ENCODE results near the gene CIRBP.

CIRBP gene

DNA sequence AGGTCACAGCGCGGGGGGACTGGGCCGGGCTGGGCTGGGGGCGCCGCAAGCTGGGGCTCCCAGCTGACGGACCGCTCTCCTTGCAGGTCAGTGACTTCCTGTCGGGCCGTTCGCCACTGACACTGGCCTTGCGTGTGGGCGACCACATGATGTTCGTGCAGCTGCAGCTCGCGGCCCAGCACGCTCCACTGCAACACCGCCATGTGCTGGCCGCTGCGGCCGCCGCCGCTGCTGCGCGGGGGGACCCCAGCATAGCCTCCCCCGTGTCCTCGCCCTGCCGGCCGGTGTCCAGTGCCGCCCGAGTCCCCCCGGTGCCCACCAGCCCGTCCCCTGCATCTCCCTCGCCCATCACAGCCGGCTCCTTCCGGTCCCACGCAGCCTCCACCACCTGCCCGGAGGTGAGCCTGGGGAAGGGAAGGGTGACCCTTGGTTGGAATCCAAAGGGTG is 15.0 kb upstream of the CIRBP start:
- Histone ChIP-seq H3K4me3 (ENCODE audit: low read length) (no peak overlapping the region), H3K4me2 (ENCODE audit: low read length) (no peak overlapping the region), H3K9me3 (ENCODE audit: control insufficient read depth, insufficient read depth, low read length) (no peaks in the 10 kb centered on the region), H3K27me3 (ENCODE audit: control insufficient read depth, low read length) (no peaks in the 10 kb centered on the region), H3K79me2 (ENCODE audit: control insufficient read depth, low read length) (peaks cover 72% of the 10 kb centered on the region), H3F3A (ENCODE audit: control insufficient read depth, insufficient read depth) (peaks cover 35% of the 10 kb centered on the region), H3K9me2 (replicated peaks; ENCODE audit: control insufficient read depth, low read length) (no peaks in the 10 kb centered on the region), H3K27ac (ENCODE audit: low read depth, low read length) (no peak overlapping the region), H4K20me1 (ENCODE audit: control insufficient read depth, insufficient read depth, low read depth, low read length) (peaks cover 11% of the 10 kb centered on the region; the same call in 1 of the 2 replicates), H3K36me3 (ENCODE audit: control insufficient read depth, low read length) (peaks cover 82% of the 10 kb centered on the region), H3K4me1 (ENCODE audit: control insufficient read depth, low read length) (peaks cover 75% of the 10 kb centered on the region)
- TF ChIP-seq, protein P1, sequence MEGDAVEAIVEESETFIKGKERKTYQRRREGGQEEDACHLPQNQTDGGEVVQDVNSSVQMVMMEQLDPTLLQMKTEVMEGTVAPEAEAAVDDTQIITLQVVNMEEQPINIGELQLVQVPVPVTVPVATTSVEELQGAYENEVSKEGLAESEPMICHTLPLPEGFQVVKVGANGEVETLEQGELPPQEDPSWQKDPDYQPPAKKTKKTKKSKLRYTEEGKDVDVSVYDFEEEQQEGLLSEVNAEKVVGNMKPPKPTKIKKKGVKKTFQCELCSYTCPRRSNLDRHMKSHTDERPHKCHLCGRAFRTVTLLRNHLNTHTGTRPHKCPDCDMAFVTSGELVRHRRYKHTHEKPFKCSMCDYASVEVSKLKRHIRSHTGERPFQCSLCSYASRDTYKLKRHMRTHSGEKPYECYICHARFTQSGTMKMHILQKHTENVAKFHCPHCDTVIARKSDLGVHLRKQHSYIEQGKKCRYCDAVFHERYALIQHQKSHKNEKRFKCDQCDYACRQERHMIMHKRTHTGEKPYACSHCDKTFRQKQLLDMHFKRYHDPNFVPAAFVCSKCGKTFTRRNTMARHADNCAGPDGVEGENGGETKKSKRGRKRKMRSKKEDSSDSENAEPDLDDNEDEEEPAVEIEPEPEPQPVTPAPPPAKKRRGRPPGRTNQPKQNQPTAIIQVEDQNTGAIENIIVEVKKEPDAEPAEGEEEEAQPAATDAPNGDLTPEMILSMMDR (IDR thresholded peaks at IDR 0.05; ENCODE audit: low read depth, low read length, poor library complexity, severe bottlenecking): no peak
- no peak for TF ChIP-seq EZH2phosphoT487 (IDR thresholded peaks at IDR 0.05; ENCODE audit: borderline replicate concordance, low read length)

DNA sequence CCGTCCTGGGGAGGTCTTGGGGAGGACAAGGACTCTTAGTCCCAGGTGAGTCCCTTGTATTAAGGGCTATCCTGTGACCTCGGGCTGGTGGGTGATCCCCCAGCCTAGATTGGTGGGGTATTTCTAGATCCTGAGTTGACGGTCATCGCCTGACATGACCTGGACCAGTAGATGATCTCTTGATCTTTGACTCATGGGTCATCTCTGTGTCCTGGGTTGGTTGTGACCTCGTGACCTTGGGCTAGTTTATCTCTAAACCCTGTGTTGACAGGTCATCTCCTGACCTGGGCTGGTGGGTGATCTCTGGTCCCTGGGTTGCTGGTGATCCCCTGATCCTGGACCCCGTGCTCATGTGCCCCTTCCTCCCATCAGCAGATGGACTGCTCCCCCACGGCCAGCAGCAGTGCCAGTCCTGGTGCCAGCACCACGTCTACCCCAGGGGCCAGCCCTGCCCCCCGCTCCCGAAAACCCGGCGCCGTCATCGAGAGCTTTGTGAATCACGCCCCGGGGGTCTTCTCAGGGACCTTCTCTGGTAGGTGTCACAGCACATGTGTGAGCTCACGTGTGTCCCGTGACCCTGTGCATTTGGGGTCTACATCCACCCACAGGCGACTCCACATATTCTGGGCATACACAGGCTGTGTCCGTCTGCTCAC is 14.5 kb upstream of the CIRBP start:
- peaks cover 38% of the 10 kb centered on the region for H3F3A ChIP-seq (ENCODE audit: control insufficient read depth, insufficient read depth)
- peaks cover 86% of the 10 kb centered on the region for H3K36me3 ChIP-seq (ENCODE audit: control insufficient read depth, low read length)
- peaks cover 80% of the 10 kb centered on the region for H3K4me1 ChIP-seq (ENCODE audit: control insufficient read depth, low read length)
- peaks cover 11% of the 10 kb centered on the region; the same call in 1 of the 2 replicates for H4K20me1 ChIP-seq (ENCODE audit: control insufficient read depth, insufficient read depth, low read depth, low read length)
- no peaks in the 10 kb centered on the region for H3K9me3 ChIP-seq (ENCODE audit: control insufficient read depth, insufficient read depth, low read length)
- TF ChIP-seq EZH2phosphoT487 (IDR thresholded peaks at IDR 0.05; ENCODE audit: borderline replicate concordance, low read length): no peak
- TF ChIP-seq, protein P1 (IDR thresholded peaks at IDR 0.05; ENCODE audit: low read depth, low read length, poor library complexity, severe bottlenecking): no peak
- no peak overlapping the region for H3K4me2 ChIP-seq (ENCODE audit: low read length)
- peaks cover 74% of the 10 kb centered on the region for H3K79me2 ChIP-seq (ENCODE audit: control insufficient read depth, low read length)
- H3K9me2 ChIP-seq (replicated peaks; ENCODE audit: control insufficient read depth, low read length): no peaks in the 10 kb centered on the region
- no peak overlapping the region for H3K27ac ChIP-seq (ENCODE audit: low read depth, low read length)
- H3K4me3 ChIP-seq (ENCODE audit: low read length): no peak overlapping the region
- no peaks in the 10 kb centered on the region for H3K27me3 ChIP-seq (ENCODE audit: control insufficient read depth, low read length)

DNA sequence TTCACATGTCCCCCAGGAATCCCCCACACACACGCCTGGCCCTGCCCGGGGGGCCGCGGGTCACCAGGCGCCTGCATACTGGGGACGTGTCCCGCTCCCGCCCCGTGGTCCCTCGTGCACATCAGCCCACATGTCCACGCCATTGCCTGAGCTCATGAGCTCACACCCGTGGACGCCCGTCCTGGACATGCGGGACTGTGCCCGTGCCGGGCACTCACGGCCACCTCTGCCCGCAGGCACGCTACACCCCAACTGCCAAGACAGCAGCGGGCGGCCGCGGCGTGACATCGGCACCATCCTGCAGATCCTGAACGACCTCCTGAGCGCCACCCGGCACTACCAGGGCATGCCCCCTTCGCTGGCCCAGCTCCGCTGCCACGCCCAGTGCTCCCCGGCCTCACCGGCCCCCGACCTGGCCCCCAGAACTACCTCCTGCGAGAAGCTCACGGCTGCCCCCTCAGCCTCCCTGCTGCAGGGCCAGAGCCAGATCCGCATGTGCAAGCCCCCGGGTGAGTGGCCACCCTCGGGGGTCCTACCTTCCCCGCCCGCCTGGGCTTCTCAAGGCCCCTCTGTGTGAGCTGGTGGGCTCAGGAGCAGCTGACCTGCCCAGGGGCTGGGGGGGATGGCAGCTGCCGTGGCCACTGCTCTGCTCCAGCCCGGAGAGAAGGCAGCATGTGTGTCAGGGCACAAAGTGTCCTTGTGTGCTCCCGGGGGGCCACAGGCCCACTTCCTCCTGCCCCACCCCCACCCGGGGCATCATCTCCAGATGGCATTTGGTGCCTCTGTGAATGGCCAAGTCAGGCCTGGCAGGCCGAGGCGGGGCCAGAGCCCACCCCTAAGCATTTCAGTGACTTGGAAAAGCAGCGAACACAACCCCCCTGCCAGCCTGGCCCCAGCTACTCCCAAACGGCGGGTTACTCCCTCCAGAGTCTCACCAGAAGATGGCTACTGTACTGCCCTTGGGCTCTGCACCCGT is 13.7 kb upstream of the CIRBP start:
- Histone ChIP-seq H3K9me2 (replicated peaks; ENCODE audit: control insufficient read depth, low read length) (no peaks in the 10 kb centered on the region), H3K4me1 (ENCODE audit: control insufficient read depth, low read length) (peaks cover 88% of the 10 kb centered on the region), H3K9me3 (ENCODE audit: control insufficient read depth, insufficient read depth, low read length) (no peaks in the 10 kb centered on the region), H4K20me1 (ENCODE audit: control insufficient read depth, insufficient read depth, low read depth, low read length) (peaks cover 11% of the 10 kb centered on the region; the same call in 1 of the 2 replicates), H3K27me3 (ENCODE audit: control insufficient read depth, low read length) (no peaks in the 10 kb centered on the region), H3K36me3 (ENCODE audit: control insufficient read depth, low read length) (peaks cover 82% of the 10 kb centered on the region), H3K4me2 (ENCODE audit: low read length) (no peak overlapping the region), H3K79me2 (ENCODE audit: control insufficient read depth, low read length) (peaks cover 66% of the 10 kb centered on the region), H3K4me3 (ENCODE audit: low read length) (no peak overlapping the region), H3K27ac (ENCODE audit: low read depth, low read length) (no peak overlapping the region), H3F3A (ENCODE audit: control insufficient read depth, insufficient read depth) (peaks cover 45% of the 10 kb centered on the region)
- TF ChIP-seq EZH2phosphoT487 (IDR thresholded peaks at IDR 0.05; ENCODE audit: borderline replicate concordance, low read length): no peak
- TF ChIP-seq, protein P1 (IDR thresholded peaks at IDR 0.05; ENCODE audit: low read depth, low read length, poor library complexity, severe bottlenecking): no peak

Measured in DOHH2 (cell line).